Aorta (tissue), 5 donors: ENCODE data around the gene CFAP97D1. TPM values are rescaled to one million over a fixed set of nuclear protein-coding genes. Genes with fewer than 3 reads are reported as not detected.

Experiments
- ATAC-seq: fragments of 200-7000 bp; cut with Tn5 transposase; one replicate; pipeline ENCODE4 v1.9.1; 2022; ENCODE audit warnings: moderate library complexity; ENCODE audit not compliant: low FRiP score
- DNase-seq, 2 donors: peaks; one replicate each; pipeline ENCODE4 v3.0.0-alpha.2; 2020
- H3K27ac ChIP-seq, 2 donors: one replicate each; pipeline ENCODE4 v1.5.1; 2013; ENCODE audit warnings: low read length in 2 of 2, mild to moderate bottlenecking in 2 of 2, moderate library complexity in 2 of 2, control low read depth in 1 of 2, inconsistent platforms in 1 of 2, low read depth in 1 of 2
- H3K27me3 ChIP-seq, 2 donors: one replicate each; pipeline ENCODE4 v1.6.1; 2013; ENCODE audit warnings: control low read depth in 1 of 2, low read length in 1 of 2, mild to moderate bottlenecking in 1 of 2, moderate library complexity in 1 of 2; ENCODE audit not compliant: insufficient read depth in 2 of 2, control insufficient read depth in 1 of 2
- H3K36me3 ChIP-seq, 2 donors: one replicate each; pipeline ENCODE4 v1.6.1; 2013; ENCODE audit warnings: control low read depth in 1 of 2, low read length in 1 of 2, mild to moderate bottlenecking in 1 of 2; ENCODE audit not compliant: insufficient read depth in 2 of 2, control insufficient read depth in 1 of 2
- H3K4me1 ChIP-seq, 2 donors: one replicate each; pipeline ENCODE4 v1.6.1; 2013; ENCODE audit warnings: low read length in 2 of 2, control low read depth in 1 of 2, mild to moderate bottlenecking in 1 of 2, moderate library complexity in 1 of 2; ENCODE audit not compliant: insufficient read depth in 2 of 2, control insufficient read depth in 1 of 2
- H3K4me3 ChIP-seq, 2 donors: one replicate each; pipeline ENCODE4 v1.5.1; 2013; ENCODE audit warnings: low read length in 2 of 2, control low read depth in 1 of 2, mild to moderate bottlenecking in 1 of 2
- H3K9me3 ChIP-seq: one replicate; pipeline ENCODE4 v1.6.1; 2013; ENCODE audit warnings: mild to moderate bottlenecking, low read length; ENCODE audit not compliant: control insufficient read depth
- WGBS, 2 donors: extraction: QIAGEN DNeasy Blood & Tissue Kit; methylation state at CpG; one replicate each; pipeline ENCODE4 v1.1.7; 2013; 5-methylcytosine and 5-hydroxymethylcytosine counted together
- intact Hi-C, 2 donors: fragments of 100-400 bp; cut with DNase I; formaldehyde crosslinking; loops; one replicate each; pipeline versions ENCODE4 v1.14.2 to v1.15.0; 2022
- polyA plus RNA-seq, 2 donors: library from polyadenylated mRNA; stranded (reverse); fragments of 200-250 nt; gene quantifications; one replicate each; pipeline ENCODE4 v1.2.3, GENCODE V29; 2013
- total RNA-seq, 2 donors: library from RNA; stranded (reverse); fragmentation: NEBNext Ultra II Directional; extraction: Animal tissue kit (Norgen Biotek cat#: 25700); gene quantifications; one replicate each; pipeline ENCODE4 v1.2.1, GENCODE V29; 2021
- donor health status: healthy with polysubstance abuse.
- donor health status: Bipolar disorder and iron deficiency.
- donor health status: DM: no; HTN: no; CAD: no.
- donor health status: DM: no; HTN: no; CAD: no.
- donor health status: DM: yes; HTN: yes; CAD: no.

The CFAP97D1 gene
- total and polyA plus RNA-seq, 4 donors = 0.25 TPM; not detected in 3

DNA sequence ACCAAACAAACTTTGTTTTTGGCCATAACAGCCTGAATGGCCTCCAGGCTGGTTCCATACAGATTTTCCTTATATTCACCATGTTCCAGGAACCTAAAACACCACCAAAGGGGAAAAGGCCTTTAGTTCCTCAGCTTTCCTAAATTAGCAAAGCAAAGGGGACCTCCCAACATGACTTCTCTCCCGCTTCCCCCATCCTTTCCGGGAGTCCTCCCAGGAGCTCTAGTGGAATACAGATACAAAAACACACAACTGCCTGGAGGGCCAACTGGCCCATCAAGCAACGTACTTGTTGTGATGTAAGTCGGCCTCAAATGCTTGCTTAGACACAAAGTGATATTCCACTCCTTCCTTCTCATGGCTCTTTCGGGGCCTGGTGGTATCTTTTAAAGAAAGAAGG lies 30.6 kb downstream of the CFAP97D1 start:
- intact Hi-C loops = no loop called here
- no peak overlapping the region for H3K4me3 ChIP-seq
- H3K4me1 ChIP-seq = no peaks in the 10 kb centered on the region
- WGBS, 2 donors = 83 to 87% methylated on average over 5 of the region's 5 CpGs
- H3K9me3 ChIP-seq = no peaks in the 10 kb centered on the region
- H3K27me3 ChIP-seq = no peaks in the 10 kb centered on the region
- H3K27ac ChIP-seq = no peak overlapping the region
- DNase-seq = no peak
- peaks cover 5 to 7% of the 10 kb centered on the region in 2 donors for H3K36me3 ChIP-seq
- no peak for ATAC-seq

DNA sequence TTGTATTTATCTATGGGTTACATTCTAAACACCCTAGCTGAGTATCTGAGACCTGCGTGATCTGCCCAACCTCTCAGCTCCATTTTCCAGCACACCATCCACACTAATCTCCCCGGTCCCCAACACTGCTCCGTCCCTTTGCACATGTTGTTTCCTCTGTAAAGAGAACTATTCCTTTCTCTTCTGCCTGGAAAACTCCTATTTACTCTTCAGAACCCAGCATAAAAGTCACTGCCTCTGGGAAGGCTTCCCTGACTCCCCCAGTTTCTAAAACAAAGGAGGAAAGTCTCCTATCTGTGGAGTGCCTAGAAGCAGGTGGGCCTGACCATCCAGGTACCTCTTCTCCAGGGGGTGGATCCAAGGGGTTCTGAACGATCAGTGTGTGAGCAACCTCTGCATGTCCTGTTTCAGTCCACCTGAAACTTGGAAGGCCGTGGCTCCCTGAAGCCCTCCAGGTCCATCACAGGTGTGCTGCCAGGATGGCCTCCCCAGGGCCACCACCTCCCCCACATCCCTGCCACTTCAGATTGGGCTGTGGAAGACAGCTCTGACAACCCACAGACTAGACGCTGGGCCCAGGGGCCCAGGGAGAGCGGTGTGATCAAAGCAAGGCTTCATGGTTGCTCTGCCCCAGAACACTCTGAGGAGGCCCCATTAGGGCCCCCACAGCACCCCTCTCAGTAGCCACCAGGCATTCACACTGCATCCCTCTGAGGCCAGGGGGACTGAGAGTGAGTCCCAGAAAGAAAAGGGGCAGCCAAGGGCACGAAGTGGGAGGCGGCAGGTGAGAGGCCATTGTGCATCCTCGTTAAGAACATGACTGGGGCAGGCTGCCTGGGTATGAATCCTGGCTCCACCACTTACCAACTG lies 32.4 kb downstream of the CFAP97D1 start:
- intact Hi-C loops = no loop called here
- Histone ChIP-seq H3K4me1 (no peaks in the 10 kb centered on the region), H3K9me3 (no peaks in the 10 kb centered on the region), H3K36me3 (peaks cover 5 to 7% of the 10 kb centered on the region in 2 donors), H3K4me3 (no peak overlapping the region), H3K27ac (no peak overlapping the region), H3K27me3 (no peaks in the 10 kb centered on the region)
- ATAC-seq (no peak), DNase-seq (no peak)
- WGBS, 2 donors = 97% methylated on average over 10 of the region's 10 CpGs

DNA sequence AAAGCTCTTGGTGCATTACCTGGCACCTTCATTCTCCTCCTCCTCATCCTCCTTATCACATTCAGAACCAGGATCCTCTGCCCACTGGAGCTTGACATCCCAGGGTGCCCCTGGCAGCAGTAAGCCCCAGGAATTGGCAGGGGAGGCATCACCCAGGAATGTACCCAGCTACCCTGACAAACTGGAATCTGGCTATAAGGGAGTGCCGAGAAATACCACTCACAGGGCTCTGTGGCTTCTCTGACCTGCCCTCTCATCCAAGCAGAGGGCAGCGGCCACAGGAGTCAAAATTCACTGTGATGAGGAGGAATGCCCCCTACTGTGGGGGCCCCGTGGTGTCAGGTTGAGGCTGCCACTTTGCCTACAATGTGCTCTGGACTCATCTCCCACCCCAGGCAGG lies 33.2 kb downstream of the CFAP97D1 start:
- DNase-seq (no peak), ATAC-seq (no peak)
- peaks cover 2 to 7% of the 10 kb centered on the region in 2 donors for H3K36me3 ChIP-seq
- H3K9me3 ChIP-seq = no peaks in the 10 kb centered on the region
- no peak overlapping the region for H3K4me3 ChIP-seq
- 93 to 95% methylated on average over 3 of the region's 3 CpGs for WGBS, 2 donors
- no peak overlapping the region for H3K27ac ChIP-seq
- intact Hi-C loops = no loop called here
- H3K4me1 ChIP-seq = no peaks in the 10 kb centered on the region
- H3K27me3 ChIP-seq = no peaks in the 10 kb centered on the region

DNA sequence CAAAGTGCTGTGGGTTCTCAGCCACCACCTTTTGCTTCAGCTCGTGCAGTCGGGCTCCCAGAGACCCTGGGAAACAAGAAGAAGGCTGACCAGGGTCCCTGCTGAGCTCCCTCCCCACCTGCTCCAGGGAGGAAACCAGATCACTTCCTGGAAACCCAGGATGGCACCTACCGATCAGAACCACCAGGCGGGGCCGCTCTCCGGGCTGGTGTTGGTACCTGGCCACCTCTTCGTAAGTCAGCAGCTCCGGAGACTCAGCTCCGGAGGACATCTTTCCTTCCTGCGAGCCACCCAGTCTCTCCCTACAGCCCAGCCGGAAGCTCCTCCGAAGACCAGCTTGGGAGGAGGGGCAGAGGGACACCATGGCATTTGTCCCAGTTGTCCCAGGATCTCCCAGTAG lies 33.8 kb downstream of the CFAP97D1 start:
- Histone ChIP-seq H3K27me3 (no peaks in the 10 kb centered on the region), H3K27ac (no peak overlapping the region), H3K4me3 (no peak overlapping the region), H3K4me1 (no peaks in the 10 kb centered on the region), H3K36me3 (peaks cover 2 to 4% of the 10 kb centered on the region in 2 donors), H3K9me3 (no peaks in the 10 kb centered on the region)
- intact Hi-C loops = no loop called here
- 86 to 91% methylated on average over 12 of the region's 12 CpGs for WGBS, 2 donors
- DNase-seq (no peak), ATAC-seq (no peak)

DNA sequence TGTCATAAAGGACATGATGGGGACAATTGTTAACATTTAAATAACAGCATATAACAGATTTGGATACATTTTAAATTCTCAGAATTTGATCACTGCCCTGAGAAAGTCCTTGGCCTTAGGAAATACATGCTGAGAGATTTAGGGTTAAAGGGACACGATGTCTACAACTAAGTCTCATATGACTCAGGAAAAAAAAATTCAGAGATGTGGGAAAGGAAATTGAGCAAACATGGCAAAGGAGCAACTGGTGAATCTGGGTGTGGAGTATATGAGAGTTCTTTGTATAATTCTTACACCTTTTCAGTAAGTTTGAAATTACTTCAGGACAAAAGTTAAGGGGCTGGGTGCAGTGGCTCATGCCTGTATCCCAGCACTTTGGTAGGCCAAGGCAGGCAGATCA lies 34.5 kb downstream of the CFAP97D1 start:
- Histone ChIP-seq H3K4me1 (no peaks in the 10 kb centered on the region), H3K27me3 (no peaks in the 10 kb centered on the region), H3K27ac (no peak overlapping the region), H3K4me3 (no peak overlapping the region), H3K36me3 (peaks cover 2 to 4% of the 10 kb centered on the region in 2 donors), H3K9me3 (no peaks in the 10 kb centered on the region)
- 3 to 4% methylated on average over 1 of the region's 1 CpG for WGBS, 2 donors
- DNase-seq (no peak), ATAC-seq (no peak)
- intact Hi-C loops = no loop called here

DNA sequence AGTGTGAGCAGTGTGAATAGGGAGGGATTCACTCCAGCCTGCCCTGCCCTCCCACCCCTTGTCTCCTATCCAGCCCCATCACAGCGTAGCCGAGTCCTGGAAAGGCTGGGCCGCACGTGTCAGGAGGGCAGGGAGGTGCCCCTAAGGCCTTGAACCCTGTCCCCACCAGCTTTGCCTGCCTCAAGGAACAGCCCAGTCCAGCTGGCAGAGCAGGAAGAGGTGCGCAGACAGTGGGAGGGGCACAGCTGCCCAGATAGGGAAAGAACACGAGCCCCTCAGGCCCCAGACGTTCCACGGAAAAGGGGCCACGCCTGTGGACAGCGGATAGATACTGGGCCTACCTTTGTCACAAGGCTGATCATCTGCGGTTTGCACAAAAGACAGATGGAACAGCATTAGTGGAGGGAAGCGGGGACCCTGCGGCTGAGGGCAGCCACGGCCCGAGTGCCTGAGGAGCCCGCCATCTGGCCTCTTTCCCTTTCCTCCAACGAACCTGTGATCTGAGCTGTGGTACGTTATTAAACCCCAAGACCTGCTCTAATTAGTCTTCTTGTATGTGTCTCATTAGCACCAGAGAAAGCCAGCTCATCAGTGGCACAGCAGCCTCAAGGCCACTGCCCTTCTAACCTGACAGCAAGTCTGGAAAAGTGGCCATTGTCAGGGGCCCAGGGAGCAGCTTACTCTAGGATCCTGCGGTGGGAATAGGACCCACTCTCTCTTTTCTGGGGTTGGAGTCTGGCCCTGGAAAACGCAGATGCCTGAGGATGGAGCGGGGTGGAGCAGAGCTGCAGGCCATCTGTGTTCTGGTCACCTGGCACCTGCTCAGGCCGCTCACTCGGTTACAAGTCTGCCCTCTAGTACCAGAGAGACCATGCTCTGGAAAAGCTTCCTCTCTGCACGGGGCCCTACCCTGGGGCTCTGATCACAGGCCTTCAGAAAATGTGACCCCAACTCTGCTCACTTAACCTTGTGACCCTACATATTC lies 36.4 kb downstream of the CFAP97D1 start:
- no peaks in the 10 kb centered on the region for H3K4me1 ChIP-seq
- H3K9me3 ChIP-seq = no peaks in the 10 kb centered on the region
- ATAC-seq (no peak), DNase-seq (no peak)
- peaks cover 0 to 2% of the 10 kb centered on the region in 2 donors for H3K36me3 ChIP-seq
- intact Hi-C loops = no loop called here
- no peak overlapping the region for H3K27ac ChIP-seq
- 89 to 90% methylated on average over 24 of the region's 24 CpGs for WGBS, 2 donors
- H3K27me3 ChIP-seq = no peaks in the 10 kb centered on the region
- H3K4me3 ChIP-seq = no peak overlapping the region

DNA sequence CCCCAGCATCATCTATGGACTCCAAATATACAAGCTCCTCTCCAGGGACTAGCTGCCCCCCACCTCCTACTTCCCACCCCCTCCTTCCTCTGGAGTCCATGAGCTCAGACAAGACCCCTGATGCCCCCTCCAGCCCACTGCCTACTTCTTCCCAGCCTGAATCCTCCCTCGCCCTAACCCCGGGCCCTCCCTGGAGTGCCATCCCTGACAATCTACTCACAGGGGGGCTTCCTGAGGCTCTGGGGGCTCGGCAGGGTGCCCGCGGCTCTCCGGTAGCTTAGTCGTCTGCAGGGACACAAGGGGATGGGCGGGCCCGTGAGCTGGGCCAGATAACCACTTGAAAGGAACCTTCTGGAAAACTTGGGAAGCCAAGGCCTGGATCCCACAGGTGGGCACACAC lies 37.6 kb downstream of the CFAP97D1 start:
- H3K9me3 ChIP-seq = no peaks in the 10 kb centered on the region
- 90 to 92% methylated on average over 9 of the region's 9 CpGs for WGBS, 2 donors
- DNase-seq = peak in 1 of 2 donors; percentile 48
- no peak for ATAC-seq
- no peaks in the 10 kb centered on the region for H3K27me3 ChIP-seq
- H3K27ac ChIP-seq = no peak overlapping the region
- H3K4me3 ChIP-seq = no peak overlapping the region
- no peaks in the 10 kb centered on the region for H3K36me3 ChIP-seq
- H3K4me1 ChIP-seq = no peaks in the 10 kb centered on the region
- intact Hi-C loops = no loop called here

DNA sequence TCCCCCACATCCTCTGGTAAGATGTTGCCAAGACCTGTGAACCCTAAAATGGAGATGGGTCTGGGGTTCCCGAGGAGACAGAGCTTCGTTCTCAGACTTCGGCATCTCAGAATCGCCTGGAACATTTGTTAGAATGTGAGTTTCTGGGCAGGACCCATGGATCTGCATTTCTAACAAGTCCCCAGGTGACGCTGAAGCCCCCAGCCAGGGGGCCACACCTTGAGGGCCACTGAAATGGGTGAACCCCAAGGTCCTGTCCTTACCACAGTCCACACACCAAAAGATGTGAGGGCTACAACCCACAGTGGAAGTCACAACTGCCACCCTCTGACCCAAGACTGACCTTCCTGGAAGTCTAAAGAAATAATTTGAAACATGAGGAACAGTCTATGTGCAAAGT lies 38.7 kb downstream of the CFAP97D1 start:
- Histone ChIP-seq H3K4me1 (no peaks in the 10 kb centered on the region), H3K27me3 (no peaks in the 10 kb centered on the region), H3K9me3 (no peaks in the 10 kb centered on the region), H3K4me3 (no peak overlapping the region), H3K36me3 (no peaks in the 10 kb centered on the region), H3K27ac (no peak overlapping the region)
- ATAC-seq (no peak), DNase-seq (no peak)
- intact Hi-C loops = no loop called here
- WGBS, 2 donors = 96 to 98% methylated on average over 5 of the region's 5 CpGs
